ENCODE measurements around the gene MAJIN. TPM values are rescaled to one million over a fixed set of nuclear protein-coding genes. Genes with fewer than 3 reads are reported as not detected.

Gene MAJIN
- polyA plus RNA-seq, 3 donors, result not detected

DNA sequence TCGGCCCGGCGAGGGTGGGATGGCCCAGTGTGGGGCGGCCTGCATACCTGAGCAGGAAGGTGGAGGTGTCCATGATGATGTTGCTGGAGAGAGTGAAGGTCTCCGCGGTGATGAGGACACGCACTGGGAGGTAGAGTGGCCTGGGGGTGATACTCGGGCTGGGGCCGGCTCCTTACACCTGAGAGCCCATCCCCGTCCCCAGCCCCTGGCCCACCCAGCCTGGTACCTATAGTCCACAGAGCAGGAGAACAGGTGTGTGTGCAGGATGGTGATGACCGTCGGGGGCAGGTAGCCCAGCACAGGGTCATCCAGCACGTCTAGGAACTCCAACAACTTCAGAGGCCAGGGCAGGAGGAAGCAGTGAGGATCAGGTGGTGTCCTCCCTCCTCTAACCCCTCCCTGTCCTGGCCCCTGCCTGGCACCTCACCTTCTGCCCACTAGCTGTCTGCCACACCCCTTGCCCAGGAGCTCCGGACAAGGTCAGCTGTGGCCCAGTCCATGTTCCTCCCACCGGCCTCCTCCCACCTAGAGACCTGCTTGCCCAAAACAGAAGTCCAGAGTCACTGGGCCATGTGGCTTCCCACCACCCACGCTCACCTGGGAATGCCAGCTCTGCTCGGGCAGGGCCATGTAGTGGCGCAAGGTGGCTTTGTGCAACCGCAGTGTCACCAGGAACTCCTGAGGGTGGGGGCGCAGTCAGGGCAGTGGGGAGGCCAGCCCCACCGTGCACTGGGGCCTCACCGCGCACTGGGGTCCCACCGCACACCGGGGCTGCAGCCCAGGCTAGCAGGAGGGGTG lies 66.2 kb downstream of the MAJIN start:
- no peak overlapping the region for H3K4me3 Mint-ChIP-seq
- Histone ChIP-seq H3K79me2 (ENCODE audit: insufficient read depth, low read length) (no peaks in the 10 kb centered on the region), H3K9me3 (replicated peaks in 1 of 2; ENCODE audit: control insufficient read depth in 1 of 2, insufficient read depth in 1 of 2, low read length in 2 of 2) (no peaks in the 10 kb centered on the region), H3K4me3 (replicated peaks in 1 of 3; ENCODE audit: low read depth in 2 of 3, low read length in 3 of 3) (no peak overlapping the region), H4K20me1 (ENCODE audit: insufficient read depth, low read length) (no peaks in the 10 kb centered on the region), H3K4me2 (replicated peaks; ENCODE audit: extremely low read depth, low read length, poor library complexity, severe bottlenecking) (no peak overlapping the region), H3K36me3 (replicated peaks in 1 of 2; ENCODE audit: control insufficient read depth in 1 of 2, insufficient read depth in 2 of 2, low read length in 2 of 2) (peaks cover 84 to 92% of the 10 kb centered on the region in 2 donors), H2AFZ (ENCODE audit: insufficient read depth, low read depth, low read length, poor library complexity, severe bottlenecking) (no peak overlapping the region), H3K4me1 (ENCODE audit: control insufficient read depth in 1 of 2, insufficient read depth in 2 of 2, low read length in 2 of 2) (no peaks in the 10 kb centered on the region), H3K9ac (ENCODE audit: insufficient read depth, low read length, poor library complexity, severe bottlenecking) (no peak overlapping the region), H3K27ac (ENCODE audit: low read depth in 1 of 2, low read length in 2 of 2) (no peak overlapping the region), H3K27me3 (ENCODE audit: control insufficient read depth in 2 of 2, insufficient read depth in 2 of 2, low read length in 2 of 2) (no peaks in the 10 kb centered on the region)
- no peaks in the 10 kb centered on the region for H3K4me1 Mint-ChIP-seq
- 93% methylated on average over 19 of the region's 25 CpGs for WGBS (ENCODE audit: insufficient coverage)
- intact Hi-C loops (cut with micrococcal nuclease), result no loop called here
- no peak for DNase-seq
- TF ChIP-seq, protein P1, sequence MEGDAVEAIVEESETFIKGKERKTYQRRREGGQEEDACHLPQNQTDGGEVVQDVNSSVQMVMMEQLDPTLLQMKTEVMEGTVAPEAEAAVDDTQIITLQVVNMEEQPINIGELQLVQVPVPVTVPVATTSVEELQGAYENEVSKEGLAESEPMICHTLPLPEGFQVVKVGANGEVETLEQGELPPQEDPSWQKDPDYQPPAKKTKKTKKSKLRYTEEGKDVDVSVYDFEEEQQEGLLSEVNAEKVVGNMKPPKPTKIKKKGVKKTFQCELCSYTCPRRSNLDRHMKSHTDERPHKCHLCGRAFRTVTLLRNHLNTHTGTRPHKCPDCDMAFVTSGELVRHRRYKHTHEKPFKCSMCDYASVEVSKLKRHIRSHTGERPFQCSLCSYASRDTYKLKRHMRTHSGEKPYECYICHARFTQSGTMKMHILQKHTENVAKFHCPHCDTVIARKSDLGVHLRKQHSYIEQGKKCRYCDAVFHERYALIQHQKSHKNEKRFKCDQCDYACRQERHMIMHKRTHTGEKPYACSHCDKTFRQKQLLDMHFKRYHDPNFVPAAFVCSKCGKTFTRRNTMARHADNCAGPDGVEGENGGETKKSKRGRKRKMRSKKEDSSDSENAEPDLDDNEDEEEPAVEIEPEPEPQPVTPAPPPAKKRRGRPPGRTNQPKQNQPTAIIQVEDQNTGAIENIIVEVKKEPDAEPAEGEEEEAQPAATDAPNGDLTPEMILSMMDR (IDR thresholded peaks at IDR 0.05), result no peak
- peaks cover 0 to 1% (median 0%) of the 10 kb centered on the region in 7 donors for H3K9me3 Mint-ChIP-seq
- no peak overlapping the region for H3K27ac Mint-ChIP-seq
- H3K27me3 Mint-ChIP-seq (ENCODE audit: low read depth in 3 of 3), result no peaks in the 10 kb centered on the region
- peaks cover 68 to 93% of the 10 kb centered on the region in 2 donors for H3K36me3 Mint-ChIP-seq

GRCh38 chr11:64903291-64903833 lies 68.5 kb downstream of the MAJIN start:
- Histone ChIP-seq H3K36me3 (replicated peaks in 1 of 2; ENCODE audit: control insufficient read depth in 1 of 2, insufficient read depth in 2 of 2, low read length in 2 of 2) (peaks cover 79 to 92% of the 10 kb centered on the region in 2 donors), H3K4me1 (ENCODE audit: control insufficient read depth in 1 of 2, insufficient read depth in 2 of 2, low read length in 2 of 2) (no peaks in the 10 kb centered on the region), H3K9ac (ENCODE audit: insufficient read depth, low read length, poor library complexity, severe bottlenecking) (no peak overlapping the region), H3K79me2 (ENCODE audit: insufficient read depth, low read length) (no peaks in the 10 kb centered on the region), H3K27me3 (ENCODE audit: control insufficient read depth in 2 of 2, insufficient read depth in 2 of 2, low read length in 2 of 2) (no peaks in the 10 kb centered on the region), H3K4me2 (replicated peaks; ENCODE audit: extremely low read depth, low read length, poor library complexity, severe bottlenecking) (no peak overlapping the region), H3K4me3 (replicated peaks in 1 of 3; ENCODE audit: low read depth in 2 of 3, low read length in 3 of 3) (no peak overlapping the region), H4K20me1 (ENCODE audit: insufficient read depth, low read length) (no peaks in the 10 kb centered on the region), H2AFZ (ENCODE audit: insufficient read depth, low read depth, low read length, poor library complexity, severe bottlenecking) (no peak overlapping the region), H3K9me3 (replicated peaks in 1 of 2; ENCODE audit: control insufficient read depth in 1 of 2, insufficient read depth in 1 of 2, low read length in 2 of 2) (no peaks in the 10 kb centered on the region), H3K27ac (ENCODE audit: low read depth in 1 of 2, low read length in 2 of 2) (no peak overlapping the region)
- TF ChIP-seq, protein P1 (IDR thresholded peaks at IDR 0.05), result no peak
- Mint-ChIP-seq H3K36me3 (peaks cover 69 to 91% of the 10 kb centered on the region in 2 donors), H3K27ac (no peak overlapping the region), H3K9me3 (peaks cover 0 to 1% (median 0%) of the 10 kb centered on the region in 7 donors), H3K4me1 (no peaks in the 10 kb centered on the region), H3K27me3 (ENCODE audit: low read depth in 3 of 3) (no peaks in the 10 kb centered on the region), H3K4me3 (no peak overlapping the region)
- WGBS (ENCODE audit: insufficient coverage), result 97% methylated on average over 22 of the region's 23 CpGs
- intact Hi-C loops (cut with micrococcal nuclease), result no loop called here
- DNase-seq, result no peak
